ENCODE results near the gene RHOB.

Gene RHOB

GRCh38 chr2:20496076-20496872 lies 49.4 kb downstream of the RHOB start:
- no peaks in the 10 kb centered on the region for H3K36me3 ChIP-seq (ENCODE audit: control insufficient read depth, low read length)
- H3F3A ChIP-seq (ENCODE audit: control insufficient read depth, insufficient read depth): no peaks in the 10 kb centered on the region
- no peaks in the 10 kb centered on the region for H3K4me1 ChIP-seq (ENCODE audit: control insufficient read depth, low read length)
- no peaks in the 10 kb centered on the region for H3K79me2 ChIP-seq (ENCODE audit: control insufficient read depth, low read length)
- no peak overlapping the region for H3K27ac ChIP-seq (ENCODE audit: low read depth, low read length)
- no peaks in the 10 kb centered on the region for H3K9me3 ChIP-seq (ENCODE audit: control insufficient read depth, insufficient read depth, low read length)
- H3K4me3 ChIP-seq (ENCODE audit: low read length): no peak overlapping the region
- H3K9me2 ChIP-seq (replicated peaks; ENCODE audit: control insufficient read depth, low read length): no peaks in the 10 kb centered on the region
- H3K27me3 ChIP-seq (ENCODE audit: control insufficient read depth, low read length): peaks cover 2% of the 10 kb centered on the region; the same call in 1 of the 2 replicates
- H4K20me1 ChIP-seq (ENCODE audit: control insufficient read depth, insufficient read depth, low read depth, low read length): no peaks in the 10 kb centered on the region
- no peak overlapping the region for H3K4me2 ChIP-seq (ENCODE audit: low read length)
- TF ChIP-seq EZH2phosphoT487 (IDR thresholded peaks at IDR 0.05; ENCODE audit: borderline replicate concordance, low read length): no peak
- TF ChIP-seq, protein P1, sequence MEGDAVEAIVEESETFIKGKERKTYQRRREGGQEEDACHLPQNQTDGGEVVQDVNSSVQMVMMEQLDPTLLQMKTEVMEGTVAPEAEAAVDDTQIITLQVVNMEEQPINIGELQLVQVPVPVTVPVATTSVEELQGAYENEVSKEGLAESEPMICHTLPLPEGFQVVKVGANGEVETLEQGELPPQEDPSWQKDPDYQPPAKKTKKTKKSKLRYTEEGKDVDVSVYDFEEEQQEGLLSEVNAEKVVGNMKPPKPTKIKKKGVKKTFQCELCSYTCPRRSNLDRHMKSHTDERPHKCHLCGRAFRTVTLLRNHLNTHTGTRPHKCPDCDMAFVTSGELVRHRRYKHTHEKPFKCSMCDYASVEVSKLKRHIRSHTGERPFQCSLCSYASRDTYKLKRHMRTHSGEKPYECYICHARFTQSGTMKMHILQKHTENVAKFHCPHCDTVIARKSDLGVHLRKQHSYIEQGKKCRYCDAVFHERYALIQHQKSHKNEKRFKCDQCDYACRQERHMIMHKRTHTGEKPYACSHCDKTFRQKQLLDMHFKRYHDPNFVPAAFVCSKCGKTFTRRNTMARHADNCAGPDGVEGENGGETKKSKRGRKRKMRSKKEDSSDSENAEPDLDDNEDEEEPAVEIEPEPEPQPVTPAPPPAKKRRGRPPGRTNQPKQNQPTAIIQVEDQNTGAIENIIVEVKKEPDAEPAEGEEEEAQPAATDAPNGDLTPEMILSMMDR (IDR thresholded peaks at IDR 0.05; ENCODE audit: low read depth, low read length, poor library complexity, severe bottlenecking): no peak

DNA sequence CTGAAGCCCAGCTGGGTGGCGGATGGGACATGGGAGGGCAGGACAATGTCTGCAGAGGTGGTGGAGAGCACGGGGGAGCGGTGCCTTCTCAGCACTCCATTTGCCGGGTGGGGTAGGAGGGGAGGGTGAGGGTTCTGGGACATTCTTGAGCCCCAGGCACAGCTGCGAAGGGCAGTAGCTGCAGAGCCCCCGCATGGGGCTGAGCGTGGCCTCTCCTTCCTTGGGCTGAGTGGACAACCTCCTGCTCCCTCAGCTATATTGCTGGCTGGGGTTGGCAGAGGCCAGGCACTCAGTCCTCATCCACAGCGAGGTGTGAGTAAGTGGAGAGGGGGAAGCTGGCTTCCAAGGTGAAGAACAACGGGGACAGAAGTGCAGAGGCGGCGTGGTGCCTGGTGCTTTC lies 50.1 kb downstream of the RHOB start:
- no peaks in the 10 kb centered on the region for H3F3A ChIP-seq (ENCODE audit: control insufficient read depth, insufficient read depth)
- no peaks in the 10 kb centered on the region for H4K20me1 ChIP-seq (ENCODE audit: control insufficient read depth, insufficient read depth, low read depth, low read length)
- H3K9me3 ChIP-seq (ENCODE audit: control insufficient read depth, insufficient read depth, low read length): no peaks in the 10 kb centered on the region
- H3K79me2 ChIP-seq (ENCODE audit: control insufficient read depth, low read length): no peaks in the 10 kb centered on the region
- H3K36me3 ChIP-seq (ENCODE audit: control insufficient read depth, low read length): no peaks in the 10 kb centered on the region
- H3K4me3 ChIP-seq (ENCODE audit: low read length): no peak overlapping the region
- H3K9me2 ChIP-seq (replicated peaks; ENCODE audit: control insufficient read depth, low read length): no peaks in the 10 kb centered on the region
- H3K27me3 ChIP-seq (ENCODE audit: control insufficient read depth, low read length): peaks cover 2% of the 10 kb centered on the region; the same call in 1 of the 2 replicates
- no peak overlapping the region for H3K27ac ChIP-seq (ENCODE audit: low read depth, low read length)
- H3K4me1 ChIP-seq (ENCODE audit: control insufficient read depth, low read length): no peaks in the 10 kb centered on the region
- TF ChIP-seq, protein P1 (IDR thresholded peaks at IDR 0.05; ENCODE audit: low read depth, low read length, poor library complexity, severe bottlenecking): no peak
- TF ChIP-seq EZH2phosphoT487 (IDR thresholded peaks at IDR 0.05; ENCODE audit: borderline replicate concordance, low read length): no peak
- H3K4me2 ChIP-seq (ENCODE audit: low read length): no peak overlapping the region
